DMS53 treated with DMSO at 0.1 percent for 48 hours (cell line): ENCODE measurements around the gene NEURL1B.
"Not testable (repeated sequence)": the region's sequence is repeated elsewhere in the genome, so short reads cannot be mapped to it uniquely, and the experiment has no call there.

ENCODE experiments used
- DNase-seq: peaks from one replicate; lab custom pipeline; 2025; ENCODE audit not compliant: unreplicated experiment; lab: John Stamatoyannopoulos, UW

Gene NEURL1B

DNA sequence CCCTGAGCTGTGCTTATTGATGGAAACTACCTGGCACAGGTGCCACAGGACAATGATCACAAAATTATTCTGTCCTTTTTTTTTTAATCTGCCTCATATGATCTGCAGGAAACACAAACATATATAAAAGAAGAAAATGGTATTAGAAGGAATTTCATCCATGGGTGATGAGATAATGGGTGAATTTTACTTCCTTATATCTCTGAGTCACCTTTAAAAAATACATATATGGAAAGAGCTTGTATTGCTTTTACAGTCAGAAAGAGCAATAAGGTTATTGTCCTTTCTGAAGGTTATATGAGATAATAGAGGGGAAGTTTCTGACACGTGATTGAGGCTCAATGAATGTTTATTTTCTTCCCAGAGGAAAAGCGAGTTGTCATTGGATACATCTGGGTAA lies 31.6 kb downstream of the NEURL1B start:
- no peak for DNase-seq

DNA sequence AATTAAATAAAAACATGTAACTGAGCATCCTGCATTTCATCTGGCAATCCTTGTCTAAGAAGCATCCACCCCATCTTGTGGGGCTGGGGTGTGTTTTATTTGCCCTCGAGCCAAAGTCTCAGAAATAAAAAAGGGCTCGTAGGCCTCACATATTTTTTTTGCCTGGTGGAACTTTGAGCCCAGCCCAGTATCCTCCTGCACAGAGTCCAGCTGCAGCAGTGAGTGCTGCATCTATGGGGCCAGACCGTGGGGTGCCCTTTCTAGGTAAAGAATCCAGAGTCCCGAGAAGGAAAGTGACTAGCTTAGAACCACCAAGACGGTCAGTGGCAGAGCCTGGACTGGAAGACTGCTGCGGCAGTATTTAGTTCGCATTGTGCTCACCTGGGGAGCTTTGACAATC lies 33.1 kb downstream of the NEURL1B start:
- DNase-seq: no peak

DNA sequence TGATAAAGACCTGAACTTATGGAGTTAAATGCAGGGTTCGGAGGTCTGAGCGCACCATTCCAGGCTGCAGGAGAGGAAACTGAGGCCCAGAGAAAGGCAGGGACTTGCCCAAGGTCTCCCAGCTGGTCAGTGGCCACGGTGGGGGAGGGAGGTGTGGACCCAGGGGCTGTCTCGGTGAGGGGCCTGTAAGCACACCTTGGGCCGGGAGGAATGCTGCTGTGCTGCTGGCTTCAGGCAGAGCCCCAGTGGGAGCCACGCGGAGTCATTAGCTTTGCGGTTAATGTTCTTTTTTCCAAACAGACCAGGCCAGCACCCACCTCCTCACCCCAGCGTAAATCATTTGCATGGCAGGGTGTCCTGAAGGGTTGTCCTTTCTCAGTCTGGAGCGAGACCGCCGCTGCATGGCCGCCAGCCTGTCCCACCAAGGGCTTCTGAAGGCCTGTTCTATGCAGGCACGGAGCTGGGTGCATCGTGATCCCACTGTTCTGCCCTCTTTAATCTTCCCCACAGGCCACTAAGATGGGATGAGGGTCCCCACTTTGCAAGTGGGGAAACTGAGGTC lies 35.9 kb downstream of the NEURL1B start:
- no peak for DNase-seq

DNA sequence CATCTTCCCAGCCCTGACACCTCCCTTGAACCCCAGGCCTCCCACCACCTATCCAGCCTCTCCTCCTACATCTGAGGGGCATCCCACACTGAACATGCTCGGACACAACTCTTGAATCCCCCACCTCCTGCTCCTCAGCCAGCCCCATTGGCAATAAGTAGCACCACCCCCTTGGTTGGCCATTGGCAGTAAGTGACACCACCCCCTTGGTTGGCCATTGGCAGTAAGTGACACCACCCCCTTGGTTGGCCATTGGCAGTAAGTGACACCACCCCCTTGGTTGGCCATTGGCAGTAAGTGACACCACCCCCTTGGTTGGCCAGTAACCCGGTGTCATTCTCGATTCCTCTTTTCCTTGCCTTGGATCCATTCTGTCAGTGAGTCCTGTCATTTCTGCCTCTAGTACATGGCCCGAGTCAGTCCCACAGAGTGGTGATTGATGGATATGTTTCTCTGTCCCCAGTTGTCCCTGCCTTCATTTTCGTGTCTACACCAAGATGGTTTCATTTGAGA lies 37.4 kb downstream of the NEURL1B start:
- not testable (repeated sequence) for DNase-seq

DNA sequence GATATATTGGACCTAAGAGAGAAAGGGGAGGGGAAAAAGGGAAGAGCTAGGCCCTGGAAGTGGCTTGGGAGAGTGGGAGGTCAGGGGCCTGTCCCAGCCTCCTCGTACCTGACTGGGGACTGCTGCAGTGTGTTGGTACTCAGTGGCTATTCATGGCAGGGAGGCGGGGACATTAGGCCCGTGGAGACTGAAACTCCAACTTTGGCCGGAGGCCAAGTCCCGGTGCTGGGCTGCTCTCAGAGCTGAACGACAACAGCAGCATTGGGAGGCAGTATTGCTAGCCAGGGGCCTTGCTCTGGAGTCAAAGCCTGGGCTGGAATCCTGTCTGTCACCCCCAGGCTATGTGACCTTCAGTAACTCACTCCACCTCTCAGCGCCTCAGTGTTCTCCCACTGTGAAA lies 37.8 kb downstream of the NEURL1B start:
- no peak for DNase-seq

DNA sequence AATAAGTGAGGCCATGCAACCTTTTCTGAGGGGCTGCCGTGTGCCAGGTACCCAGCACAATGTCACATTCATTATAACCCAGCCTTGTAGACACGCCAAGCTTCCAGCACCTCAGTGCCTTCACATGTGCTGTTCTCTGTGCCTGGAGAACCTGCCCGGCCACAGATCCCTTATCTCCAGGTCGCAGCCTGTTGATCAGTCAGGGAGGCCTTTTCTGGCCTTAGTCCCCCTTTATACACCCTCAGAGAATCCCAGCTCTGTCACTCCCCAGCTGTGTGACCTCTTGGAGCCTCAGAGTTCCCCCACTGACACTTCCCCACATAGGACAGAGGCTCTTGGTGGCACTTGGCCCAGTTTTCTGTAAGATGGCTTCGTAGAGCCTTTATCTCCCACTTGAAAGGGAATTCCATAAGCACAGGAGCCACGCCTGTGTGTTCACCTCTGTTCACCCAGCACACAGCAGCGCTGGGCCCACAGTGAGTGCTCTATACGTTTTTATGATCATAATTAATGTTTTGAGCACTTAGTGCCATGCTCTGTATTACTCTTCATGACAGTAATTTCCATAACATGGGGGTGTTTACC lies 38.7 kb downstream of the NEURL1B start:
- no peak for DNase-seq

DNA sequence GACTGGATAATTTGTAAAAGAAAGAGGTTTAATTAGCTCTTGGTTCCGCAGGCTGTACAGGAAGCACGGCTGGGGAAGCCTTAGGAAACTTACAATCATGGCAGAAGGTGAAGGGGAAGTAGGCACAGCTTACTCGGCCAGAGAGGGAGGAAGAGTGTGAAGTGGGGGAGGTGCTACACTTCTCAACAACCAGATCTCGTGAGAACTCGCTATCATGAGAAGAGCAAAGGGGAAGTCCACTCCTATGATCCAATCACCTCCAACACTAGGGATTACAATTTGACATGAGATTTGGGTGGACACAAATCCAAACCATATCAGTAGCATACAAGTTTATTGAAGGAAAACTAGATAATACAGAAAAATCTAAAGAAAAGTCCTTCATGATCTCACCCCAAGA lies 39.9 kb downstream of the NEURL1B start:
- DNase-seq: no peak

DNA sequence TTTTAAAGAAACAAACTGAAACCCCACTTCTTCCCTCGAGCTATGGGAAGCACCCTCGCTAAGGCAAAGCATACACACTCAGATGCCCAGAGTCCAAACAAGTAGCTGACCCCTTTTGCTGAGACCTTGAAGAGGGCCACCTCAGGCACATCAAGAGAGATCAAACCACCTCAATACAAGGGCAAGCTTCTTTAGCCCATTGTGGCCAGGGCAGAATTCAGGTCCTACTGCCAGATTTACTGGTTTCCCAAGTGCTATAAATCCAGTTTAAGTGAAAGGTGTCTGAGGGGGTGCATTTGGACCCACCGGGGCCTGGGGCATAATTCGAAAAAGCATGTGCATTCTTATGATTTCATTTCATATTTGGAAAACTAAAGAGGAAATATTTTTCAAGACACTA lies 40.4 kb downstream of the NEURL1B start:
- DNase-seq: no peak

DNA sequence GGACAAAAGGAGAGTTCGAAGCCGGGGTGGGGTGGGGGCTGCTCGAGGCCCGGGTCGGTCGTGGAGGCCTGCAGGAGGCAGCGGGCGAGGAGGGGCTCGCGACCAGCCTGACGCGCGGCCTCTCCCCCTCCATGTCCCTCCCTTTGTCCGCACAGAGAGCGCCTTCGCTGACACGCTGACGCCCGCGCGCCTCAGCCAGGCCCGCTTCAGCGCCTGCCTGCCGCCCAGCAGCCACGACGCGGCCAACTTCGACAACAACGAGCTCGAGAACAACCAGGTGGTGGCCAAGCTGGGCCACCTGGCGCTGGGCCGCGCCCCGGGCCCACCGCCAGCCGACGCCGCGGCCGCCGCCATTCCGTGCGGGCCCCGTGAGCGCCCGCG lies 42.2 kb downstream of the NEURL1B start:
- no peak for DNase-seq

DNA sequence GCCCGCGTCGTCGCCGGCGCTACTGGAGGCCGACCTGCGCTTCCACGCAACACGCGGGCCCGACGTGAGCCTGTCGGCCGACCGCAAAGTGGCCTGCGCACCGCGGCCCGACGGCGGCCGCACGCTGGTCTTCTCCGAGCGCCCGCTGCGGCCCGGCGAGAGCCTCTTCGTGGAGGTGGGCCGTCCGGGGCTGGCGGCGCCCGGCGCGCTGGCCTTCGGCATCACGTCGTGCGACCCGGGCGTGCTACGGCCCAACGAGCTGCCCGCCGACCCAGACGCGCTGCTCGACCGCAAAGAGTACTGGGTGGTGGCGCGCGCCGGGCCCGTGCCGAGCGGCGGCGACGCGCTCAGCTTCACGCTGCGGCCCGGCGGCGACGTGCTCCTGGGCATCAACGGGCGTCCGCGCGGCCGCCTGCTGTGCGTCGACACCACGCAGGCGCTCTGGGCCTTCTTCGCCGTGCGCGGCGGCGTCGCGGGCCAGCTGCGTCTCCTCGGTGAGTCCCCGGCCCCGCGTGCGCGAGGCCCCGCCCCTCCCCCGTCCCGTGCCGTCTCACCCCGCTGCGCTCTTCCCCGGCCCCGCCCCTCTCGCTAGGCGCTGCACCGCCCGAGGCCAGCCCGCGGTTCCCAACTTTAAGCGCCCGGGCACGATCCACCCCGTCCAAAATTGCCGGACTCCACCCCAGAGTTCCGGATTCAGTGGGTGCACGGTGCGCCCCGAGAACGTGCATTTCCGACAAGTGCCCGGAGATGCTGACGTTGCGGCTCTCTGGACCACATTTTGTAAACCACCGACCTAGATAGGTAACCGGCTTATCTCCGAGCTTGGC lies 42.8 kb downstream of the NEURL1B start:
- no peak for DNase-seq

DNA sequence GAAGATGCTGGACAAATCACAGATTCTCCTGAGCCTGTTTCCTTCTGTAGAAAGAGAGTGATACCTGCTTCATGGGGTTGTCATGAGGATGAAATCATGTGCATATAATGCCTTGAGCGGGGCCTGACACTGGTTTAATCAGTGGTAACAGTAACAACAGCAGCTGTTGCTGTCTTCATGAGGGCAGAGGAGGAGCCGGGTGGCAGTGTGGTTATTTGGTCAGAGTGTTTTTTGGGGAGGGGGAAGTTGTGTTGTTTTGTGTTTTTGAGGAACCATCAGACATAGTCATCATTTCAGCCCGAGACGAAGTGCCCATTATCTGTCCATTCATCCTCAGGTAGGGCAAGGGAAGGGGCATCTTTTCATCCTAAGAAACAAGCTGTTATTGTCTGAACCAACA lies 44.0 kb downstream of the NEURL1B start:
- no peak for DNase-seq

DNA sequence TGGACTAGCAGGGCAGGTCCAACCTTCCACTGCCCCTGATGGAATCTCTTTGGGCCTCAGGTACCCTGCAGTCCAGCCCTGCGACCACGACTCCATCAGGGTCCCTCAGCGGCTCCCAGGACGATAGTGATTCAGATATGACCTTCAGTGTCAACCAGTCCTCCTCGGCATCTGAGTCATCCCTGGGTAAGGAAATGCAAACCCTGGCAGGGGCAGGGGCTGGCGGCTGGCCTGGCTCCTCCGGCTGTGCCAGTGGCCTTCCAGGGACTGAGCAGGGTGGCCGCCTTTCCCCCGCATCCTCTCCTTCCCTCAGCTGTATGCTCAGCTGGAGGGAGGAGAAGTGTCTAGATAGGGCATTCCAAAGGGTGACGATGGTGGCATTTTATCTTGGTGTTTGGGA lies 45.0 kb downstream of the NEURL1B start:
- no peak for DNase-seq

DNA sequence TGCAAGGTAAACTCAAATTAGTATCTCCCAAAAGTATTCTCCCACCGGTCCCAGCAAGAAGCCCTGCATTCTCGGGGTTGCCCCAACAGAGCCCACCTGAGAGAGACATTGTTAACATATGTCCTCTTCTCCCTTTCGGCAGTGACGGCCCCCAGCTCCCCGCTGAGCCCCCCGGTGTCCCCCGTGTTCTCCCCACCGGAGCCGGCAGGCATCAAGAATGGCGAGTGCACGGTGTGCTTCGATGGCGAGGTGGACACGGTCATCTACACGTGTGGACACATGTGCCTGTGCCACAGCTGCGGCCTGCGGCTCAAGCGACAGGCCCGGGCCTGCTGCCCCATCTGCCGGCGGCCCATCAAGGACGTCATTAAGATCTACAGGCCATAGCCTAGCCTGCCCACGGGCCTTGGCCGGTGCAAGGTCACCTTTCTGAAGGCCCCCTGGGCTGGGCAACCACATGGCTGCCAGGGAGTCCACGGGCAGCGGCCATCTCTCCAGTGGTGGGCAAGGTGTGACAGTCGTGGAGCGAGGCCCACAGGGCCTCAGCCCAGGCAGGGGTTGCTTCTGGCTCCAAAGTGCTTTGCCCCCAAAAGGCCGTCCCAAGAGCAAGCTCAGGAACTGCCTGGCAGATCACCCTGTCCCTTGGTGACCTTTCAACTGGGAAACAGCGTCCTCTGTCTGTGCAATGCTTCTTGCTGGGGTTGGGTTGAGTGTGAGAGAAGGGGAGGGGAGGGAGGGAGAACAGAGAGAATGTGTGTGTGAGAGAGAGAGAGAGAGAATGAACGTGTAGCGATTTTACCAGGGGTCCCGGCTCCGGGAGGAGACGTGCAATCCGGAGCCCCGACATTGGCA lies 45.7 kb downstream of the NEURL1B start:
- no peak for DNase-seq

DNA sequence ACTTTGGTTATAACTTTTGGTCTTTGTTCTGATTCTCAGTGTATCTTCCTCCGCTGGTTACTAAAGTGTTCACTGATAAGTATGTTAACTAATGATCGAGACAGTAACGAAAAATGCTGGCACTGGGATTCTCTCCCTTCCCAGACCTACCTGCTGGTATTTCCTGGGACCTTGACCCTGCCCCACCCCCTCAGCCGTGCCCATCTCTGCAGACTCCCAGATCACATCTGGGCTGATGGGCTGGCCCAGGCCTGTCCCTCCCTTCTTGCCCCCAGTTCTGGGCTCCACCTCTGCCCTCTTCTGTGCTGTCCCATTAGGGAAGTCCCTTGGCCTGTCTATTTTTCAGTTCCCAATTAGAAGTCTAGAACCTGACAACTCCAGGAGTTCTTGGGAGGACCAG lies 46.9 kb downstream of the NEURL1B start:
- no peak for DNase-seq

DNA sequence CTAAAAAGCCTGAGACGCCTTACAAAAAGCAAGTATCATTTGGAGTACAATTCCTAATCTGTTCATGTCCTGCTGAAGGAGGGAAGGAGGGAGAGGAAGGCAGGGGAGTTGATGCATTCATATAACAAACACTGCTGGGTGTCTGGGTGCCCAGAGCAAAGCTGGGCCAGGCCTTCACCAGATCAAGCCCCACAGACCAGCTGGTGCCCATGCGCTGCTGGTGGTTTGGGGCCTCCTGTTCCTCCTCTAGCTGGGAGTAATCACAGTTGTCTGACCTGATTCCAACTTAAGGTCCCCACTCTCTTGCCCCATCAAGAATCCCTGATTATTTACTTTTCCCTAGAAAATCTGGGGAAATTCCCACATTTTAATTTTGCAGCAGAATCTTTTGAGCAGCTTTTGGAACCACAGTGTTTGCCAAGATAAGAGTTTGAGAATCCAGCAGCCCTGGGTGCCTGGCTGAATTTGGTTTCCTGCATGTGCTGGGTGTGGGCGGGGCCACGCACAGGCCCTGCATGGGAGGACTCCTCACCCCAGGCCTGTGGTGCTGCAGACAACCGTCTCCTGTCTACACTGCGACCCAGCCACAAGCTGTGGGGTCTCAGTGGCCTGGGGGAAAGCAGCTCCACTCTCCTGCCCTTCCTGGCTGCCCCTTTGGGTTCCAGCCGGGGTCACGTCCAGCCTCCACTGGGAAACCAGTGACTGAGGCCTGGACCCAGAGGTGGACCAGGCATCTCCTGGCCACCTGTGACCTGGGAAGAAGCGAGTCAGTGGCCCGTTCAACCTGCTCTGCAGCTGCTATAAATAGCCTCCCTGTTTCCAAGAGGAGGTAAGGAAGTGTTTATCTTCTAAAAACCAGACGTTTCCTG lies 47.5 kb downstream of the NEURL1B start:
- DNase-seq: peak; percentile 94

DNA sequence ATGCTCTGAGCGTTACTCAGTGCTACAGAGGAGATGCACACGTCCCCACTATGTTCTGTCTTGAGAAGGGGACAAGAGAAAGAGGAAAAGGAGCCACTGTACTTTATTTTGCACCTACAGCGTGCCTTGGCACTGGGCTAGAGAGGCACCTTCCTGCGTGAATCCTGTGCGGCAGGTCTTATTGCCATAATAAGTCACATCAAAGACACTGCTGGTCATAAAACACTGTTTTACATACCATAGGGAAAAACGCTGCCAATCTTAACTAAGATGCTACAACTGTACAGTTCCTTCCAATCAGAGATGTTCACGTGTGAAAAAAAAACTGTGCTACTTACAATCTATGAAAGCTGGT lies 48.1 kb downstream of the NEURL1B start:
- DNase-seq: no peak

DNA sequence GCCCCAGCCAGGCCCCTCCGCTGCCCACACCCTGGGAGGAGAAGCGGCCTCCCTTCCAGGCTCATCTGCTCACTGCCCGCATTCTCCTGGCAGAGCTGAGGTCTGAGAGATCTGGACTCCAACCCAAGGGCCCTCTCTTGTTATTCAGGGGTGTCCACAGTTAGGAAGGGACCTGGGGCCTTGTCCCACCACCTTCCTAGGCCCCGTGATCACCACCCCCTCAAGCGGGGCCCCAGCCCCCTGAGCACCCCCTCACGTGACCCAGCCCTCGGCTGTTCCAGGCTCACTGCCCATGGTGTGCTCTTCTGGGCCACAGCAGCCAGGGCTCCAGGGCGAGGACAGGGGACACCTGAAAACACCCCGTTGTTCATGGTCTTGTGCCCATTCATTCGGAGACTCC lies 48.7 kb downstream of the NEURL1B start:
- no peak for DNase-seq

DNA sequence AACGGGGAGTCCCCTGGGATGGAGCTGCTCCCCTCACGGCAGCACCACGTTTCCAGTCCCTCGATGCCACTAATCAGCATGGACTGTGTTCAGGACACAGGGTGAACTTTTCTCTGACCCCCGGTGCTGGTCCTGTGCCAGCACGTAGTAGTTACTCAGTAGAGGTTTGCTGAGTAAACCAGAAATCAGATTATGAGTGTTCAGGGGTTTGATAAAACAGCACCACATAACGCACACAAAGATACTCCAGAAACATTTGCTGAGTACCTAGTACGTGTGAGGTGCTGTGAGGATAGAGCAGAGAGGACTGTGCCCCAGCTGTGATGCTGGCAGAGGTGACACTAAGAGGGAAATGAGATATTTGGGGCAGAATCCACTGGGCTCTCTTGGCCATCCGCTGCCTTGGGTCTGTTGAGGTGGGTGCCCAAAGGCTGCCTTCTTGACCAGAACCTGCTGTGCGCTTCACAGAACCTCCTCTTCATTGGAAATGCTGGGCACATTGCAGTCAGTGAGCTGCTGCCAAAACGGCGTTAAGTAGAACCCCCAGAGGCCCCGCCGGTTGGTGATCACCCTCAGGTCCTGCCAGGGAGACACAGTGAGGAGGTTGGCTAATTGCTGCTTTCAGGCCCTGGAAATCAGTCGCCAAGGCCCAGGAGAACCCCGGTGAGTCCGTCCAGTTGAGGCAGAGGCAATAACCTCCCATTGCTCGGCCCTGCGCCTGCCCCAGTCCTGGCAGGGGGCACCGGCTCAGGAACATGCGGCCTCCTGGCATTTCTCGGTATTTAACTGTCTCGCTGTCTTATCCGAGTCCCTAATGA lies 49.4 kb downstream of the NEURL1B start:
- DNase-seq: no peak

DNA sequence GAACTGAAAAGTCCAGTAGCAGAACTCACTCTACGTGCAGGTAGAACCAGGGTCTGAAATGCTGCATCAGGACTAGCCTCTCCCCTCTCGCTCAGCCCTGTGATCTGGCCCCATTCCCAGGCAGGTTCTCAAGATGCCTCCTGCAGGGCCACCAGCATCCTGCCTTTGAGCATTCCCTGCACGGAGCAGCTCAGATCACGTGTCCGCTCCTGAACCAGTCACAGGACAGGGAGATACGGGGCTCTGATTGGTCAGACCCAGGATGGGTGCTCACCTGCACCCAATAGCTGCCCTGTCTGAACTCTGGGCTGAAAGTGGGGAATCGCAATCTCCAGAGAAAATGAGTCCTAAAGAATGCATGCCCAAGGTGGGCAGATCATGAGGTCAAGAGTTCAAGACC lies 50.8 kb downstream of the NEURL1B start:
- no peak for DNase-seq

DNA sequence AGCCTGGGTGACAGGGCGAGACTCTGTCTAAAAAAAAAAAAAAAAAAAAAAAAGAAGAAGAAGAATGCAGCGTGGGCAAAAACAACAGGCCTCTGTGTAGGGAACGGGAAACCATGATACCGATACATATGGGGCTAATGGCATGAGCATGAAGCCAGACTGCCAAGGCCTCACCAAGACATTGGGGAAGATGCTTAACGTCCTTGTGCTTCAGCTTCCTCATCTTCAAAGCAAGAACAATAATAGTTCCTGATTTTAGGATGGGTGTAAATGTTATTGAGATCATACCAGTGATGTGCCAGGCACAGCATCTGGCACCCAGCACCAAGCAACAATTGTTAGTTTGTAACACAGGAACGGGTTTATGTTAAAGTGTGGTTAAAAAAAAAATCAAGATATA lies 51.4 kb downstream of the NEURL1B start:
- DNase-seq: no peak
